Spinal cord (tissue), 10 donors: ENCODE results near the gene SOX3. TPM values are rescaled to one million over a fixed set of nuclear protein-coding genes. Genes with fewer than 3 reads are reported as not detected.

Experiments used
- DNase-seq, 6 donors: peaks; one replicate each; pipeline versions ENCODE4 v3.0.0 to v3.0.0-alpha.2; 2013 to 2015; ENCODE audit warnings: low spot score in 6 of 6, low read depth in 4 of 6
- H3K27ac ChIP-seq: one replicate; pipeline ENCODE4 v1.5.1; 2013; ENCODE audit warnings: low read depth, low read length, control low read depth
- H3K27me3 ChIP-seq: one replicate; pipeline ENCODE4 v1.6.1; 2013; ENCODE audit warnings: low read length; ENCODE audit not compliant: control insufficient read depth, insufficient read depth
- H3K36me3 ChIP-seq: one replicate; pipeline ENCODE4 v1.6.1; 2013; ENCODE audit warnings: low read length; ENCODE audit not compliant: control insufficient read depth, insufficient read depth
- H3K4me1 ChIP-seq: one replicate; pipeline ENCODE4 v1.6.1; 2013; ENCODE audit warnings: low read length; ENCODE audit not compliant: control insufficient read depth, insufficient read depth
- H3K4me3 ChIP-seq: one replicate; pipeline ENCODE4 v1.5.1; 2013; ENCODE audit warnings: low read depth, low read length, control low read depth
- H3K9me3 ChIP-seq: one replicate; pipeline ENCODE4 v1.6.1; 2013; ENCODE audit warnings: low read length; ENCODE audit not compliant: control insufficient read depth, insufficient read depth
- whole genome bisulfite sequencing: methylation state at CpG from one replicate; pipeline ENCODE4 v1.1.5; 2013; ENCODE audit warnings: missing lambda C conversion rate; ENCODE audit not compliant: insufficient coverage; 5-methylcytosine and 5-hydroxymethylcytosine counted together
- polyA plus RNA-seq, 2 donors: library from polyadenylated mRNA; unstranded; fragments of 120-200 nt; gene quantifications; one replicate each; pipeline ENCODE4 v1.2.1, GENCODE V29; 2013; ENCODE audit not compliant: insufficient read length in 2 of 2
- total RNA-seq, 2 donors: library from RNA; depleted of rRNA in 1 of 2; stranded (reverse); fragments of 120-200 nt in 1 of 2; fragments of >200 nt in 1 of 2; gene quantifications; one replicate each; pipeline versions ENCODE4 v1.2.3 to v1.2.4, GENCODE V29; 2013 to 2014
- donor health status: healthy.

The SOX3 gene
- total and polyA plus RNA-seq, 4 donors: 2.1 to 4.5 (median 3.4) TPM

DNA sequence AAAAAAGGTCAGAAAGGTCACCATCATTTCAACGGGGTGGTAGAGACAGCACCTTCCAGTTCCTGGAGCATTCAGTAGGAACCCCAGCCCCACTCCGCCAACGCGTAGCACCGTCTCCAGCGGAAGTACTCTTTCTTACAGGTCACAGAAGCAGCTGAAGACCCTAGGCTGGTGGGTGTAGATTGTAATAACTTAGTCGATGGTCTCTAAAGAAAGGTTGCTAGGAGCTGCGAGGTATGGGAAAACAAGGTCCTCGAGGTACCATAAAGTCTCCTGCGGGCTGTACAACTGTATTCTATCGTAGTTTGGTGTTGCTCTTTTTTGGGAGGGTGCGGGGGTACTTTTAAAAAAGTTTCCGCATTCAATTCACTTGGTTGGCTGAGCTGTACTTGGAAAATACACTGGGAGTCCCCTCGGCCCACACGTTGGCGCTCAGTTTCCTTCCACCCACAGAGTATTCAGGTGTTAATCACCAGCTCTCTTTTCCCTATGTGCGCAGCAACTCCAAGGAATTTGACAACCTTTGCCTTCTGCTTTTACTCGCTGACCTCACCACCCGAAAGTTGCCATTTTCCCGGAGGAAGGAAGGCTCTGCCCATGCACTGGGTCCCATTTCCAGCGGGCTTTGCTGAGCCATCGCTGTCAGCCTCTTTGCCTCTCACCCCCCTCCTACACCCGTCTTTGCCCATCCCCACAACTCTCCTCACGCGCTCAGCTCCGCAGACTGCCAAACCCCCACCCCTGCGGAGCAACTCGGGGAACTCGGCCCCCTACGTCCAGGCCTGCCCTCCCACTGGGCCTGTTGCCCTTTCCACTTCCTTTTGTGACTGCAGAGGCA is 4.8 kb upstream of the SOX3 start:
- Histone ChIP-seq H3K27ac (no peak overlapping the region), H3K4me1 (peaks cover 41% of the 10 kb centered on the region), H3K27me3 (peaks cover 78% of the 10 kb centered on the region), H3K9me3 (no peaks in the 10 kb centered on the region), H3K4me3 (no peak overlapping the region), H3K36me3 (no peaks in the 10 kb centered on the region)
- DNase-seq: no peak
- WGBS: 39% methylated on average over 26 of the region's 30 CpGs

DNA sequence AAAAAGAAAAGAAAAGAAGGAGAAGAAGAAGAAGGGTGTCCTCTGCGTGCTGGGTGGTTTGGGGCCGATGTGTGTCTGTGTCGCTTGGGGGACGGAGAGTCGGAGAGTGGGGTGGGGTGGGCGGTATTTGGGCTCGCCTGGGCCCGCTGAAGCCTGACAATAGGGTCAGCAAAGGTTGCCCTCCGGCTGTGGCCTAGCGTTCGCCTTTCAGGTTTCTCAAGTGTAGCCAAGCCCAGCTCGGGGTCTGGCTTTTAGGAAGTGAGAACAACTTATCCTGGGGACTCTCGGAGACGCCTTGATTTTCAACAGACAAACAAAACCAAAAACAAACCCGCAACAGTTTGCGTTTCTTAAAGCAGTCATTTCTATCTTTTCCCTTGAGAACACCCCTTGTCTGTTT is 4.1 kb upstream of the SOX3 start:
- Histone ChIP-seq H3K27ac (no peak overlapping the region), H3K4me1 (peaks cover 45% of the 10 kb centered on the region), H3K36me3 (no peaks in the 10 kb centered on the region), H3K9me3 (no peaks in the 10 kb centered on the region), H3K27me3 (peaks cover 82% of the 10 kb centered on the region), H3K4me3 (no peak overlapping the region)
- 53% methylated on average over 14 of the region's 16 CpGs for WGBS
- DNase-seq: no peak

DNA sequence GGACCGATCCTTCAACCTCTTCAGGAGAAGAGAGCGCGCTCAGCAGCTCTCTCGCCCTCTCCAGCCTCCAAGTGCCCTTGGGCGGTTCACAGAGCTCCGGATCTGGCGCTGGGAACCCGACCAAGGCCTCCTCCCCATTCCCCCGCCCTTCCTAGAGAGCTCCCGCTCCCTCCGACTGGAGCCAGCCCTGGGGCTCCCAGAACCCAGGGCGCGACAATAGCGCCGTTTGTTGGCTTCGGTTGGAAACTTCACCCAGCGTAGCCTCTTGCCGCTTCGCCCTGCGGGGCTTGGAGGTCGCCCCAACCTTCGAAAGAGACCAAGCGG is 3.1 kb upstream of the SOX3 start:
- no peaks in the 10 kb centered on the region for H3K36me3 ChIP-seq
- DNase-seq: peak in 2 of 6 donors; percentile 70 to 82
- H3K27me3 ChIP-seq: peaks cover 81% of the 10 kb centered on the region
- no peaks in the 10 kb centered on the region for H3K9me3 ChIP-seq
- H3K27ac ChIP-seq: no peak overlapping the region
- WGBS: 8% methylated on average over 23 of the region's 23 CpGs
- H3K4me1 ChIP-seq: peaks cover 48% of the 10 kb centered on the region
- peak overlapping the region; percentile 40 for H3K4me3 ChIP-seq

DNA sequence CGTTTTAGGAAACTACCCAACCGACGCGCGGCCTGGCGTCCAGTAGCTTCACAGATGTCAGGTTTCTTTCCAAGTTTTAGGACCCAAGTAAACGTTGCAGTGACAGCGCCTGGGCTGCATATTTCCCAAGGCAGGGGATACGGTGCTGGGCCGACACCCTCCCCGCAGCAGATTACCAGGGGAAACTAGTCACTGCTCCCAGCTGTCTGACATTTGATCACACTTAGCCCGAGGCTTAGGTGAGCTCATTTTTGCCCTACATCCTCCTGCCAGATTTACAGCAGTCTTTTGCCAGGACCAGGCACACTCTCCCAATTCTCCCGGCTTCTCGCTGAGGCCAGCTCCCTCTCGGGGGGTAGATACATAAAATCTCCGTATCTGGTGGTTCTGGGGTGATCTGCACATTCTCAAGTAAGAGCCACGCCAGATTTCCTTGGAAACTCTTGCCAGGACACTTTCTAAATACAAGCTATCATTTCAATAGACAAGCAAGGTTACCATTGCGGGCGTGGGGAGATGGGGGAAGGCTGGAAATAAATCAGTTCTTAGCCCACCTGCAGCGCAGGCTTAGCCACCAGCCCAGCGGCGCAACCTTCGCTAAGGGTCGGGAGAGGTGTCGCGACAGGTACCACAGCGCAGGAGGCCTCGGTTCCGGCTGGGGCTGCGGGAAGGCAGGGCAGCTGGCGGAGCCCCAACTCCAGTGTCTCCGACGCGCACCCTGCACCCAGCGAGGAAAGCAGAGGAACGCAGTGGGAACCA is 2.5 kb upstream of the SOX3 start:
- peaks cover 49% of the 10 kb centered on the region for H3K4me1 ChIP-seq
- no peaks in the 10 kb centered on the region for H3K36me3 ChIP-seq
- peaks cover 86% of the 10 kb centered on the region for H3K27me3 ChIP-seq
- no peaks in the 10 kb centered on the region for H3K9me3 ChIP-seq
- no peak overlapping the region for H3K27ac ChIP-seq
- WGBS: 16% methylated on average over 31 of the region's 36 CpGs
- DNase-seq: peak in 2 of 6 donors; percentile 2 to 32
- H3K4me3 ChIP-seq: peak overlapping the region; percentile 40

DNA sequence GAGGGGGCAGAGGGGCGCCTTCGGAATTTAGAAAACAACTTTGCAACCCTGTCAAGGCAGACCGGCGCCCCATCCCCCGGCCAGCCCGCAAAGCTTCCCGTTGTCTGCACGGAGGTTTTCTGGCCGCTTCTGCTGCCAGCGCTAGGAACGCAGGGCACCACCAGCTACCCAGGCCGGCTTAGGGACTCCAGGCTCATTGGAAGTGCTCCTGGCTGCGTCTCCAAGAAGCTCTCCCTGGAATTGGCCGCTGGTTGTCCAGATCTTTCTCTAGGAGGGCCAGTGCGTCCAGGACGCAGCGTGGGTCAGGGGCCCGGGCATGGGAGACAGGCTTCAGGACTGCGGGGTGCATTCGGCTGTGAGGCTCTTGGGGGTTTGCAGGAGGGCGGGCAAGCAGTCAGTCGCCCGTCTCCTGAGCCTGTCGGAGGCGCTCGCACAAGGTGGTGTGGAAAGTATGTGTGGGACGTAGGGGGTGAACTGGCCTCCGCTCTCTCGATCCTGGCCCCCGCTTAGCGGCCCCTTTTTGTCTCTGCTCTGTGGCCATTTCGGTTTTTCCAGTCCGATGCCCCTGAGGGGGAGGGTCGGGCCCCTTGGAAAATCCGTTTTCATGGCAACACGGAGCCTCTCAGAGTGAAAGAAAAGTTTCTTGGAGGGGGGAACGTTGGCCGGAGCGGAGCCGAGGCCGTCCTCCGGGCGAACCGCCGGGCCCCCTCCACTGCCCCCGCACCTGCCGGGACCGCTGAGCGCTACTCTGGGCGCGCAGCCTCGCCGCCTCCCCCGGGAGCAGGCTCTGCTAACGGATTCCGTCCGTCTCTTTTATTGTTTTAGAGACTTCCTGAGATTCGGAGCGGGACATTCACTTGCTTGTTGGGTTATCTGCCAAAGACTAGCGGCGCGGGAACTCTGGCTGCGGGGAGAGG is 810 bp upstream of the SOX3 start:
- Histone ChIP-seq H3K4me1 (peaks cover 43% of the 10 kb centered on the region), H3K27me3 (peaks cover 90% of the 10 kb centered on the region), H3K9me3 (no peaks in the 10 kb centered on the region), H3K4me3 (peak overlapping the region; percentile 33), H3K27ac (no peak overlapping the region), H3K36me3 (no peaks in the 10 kb centered on the region)
- 17% methylated on average over 61 of the region's 63 CpGs for WGBS
- DNase-seq: peak in 2 of 6 donors; percentile 13 to 45

DNA sequence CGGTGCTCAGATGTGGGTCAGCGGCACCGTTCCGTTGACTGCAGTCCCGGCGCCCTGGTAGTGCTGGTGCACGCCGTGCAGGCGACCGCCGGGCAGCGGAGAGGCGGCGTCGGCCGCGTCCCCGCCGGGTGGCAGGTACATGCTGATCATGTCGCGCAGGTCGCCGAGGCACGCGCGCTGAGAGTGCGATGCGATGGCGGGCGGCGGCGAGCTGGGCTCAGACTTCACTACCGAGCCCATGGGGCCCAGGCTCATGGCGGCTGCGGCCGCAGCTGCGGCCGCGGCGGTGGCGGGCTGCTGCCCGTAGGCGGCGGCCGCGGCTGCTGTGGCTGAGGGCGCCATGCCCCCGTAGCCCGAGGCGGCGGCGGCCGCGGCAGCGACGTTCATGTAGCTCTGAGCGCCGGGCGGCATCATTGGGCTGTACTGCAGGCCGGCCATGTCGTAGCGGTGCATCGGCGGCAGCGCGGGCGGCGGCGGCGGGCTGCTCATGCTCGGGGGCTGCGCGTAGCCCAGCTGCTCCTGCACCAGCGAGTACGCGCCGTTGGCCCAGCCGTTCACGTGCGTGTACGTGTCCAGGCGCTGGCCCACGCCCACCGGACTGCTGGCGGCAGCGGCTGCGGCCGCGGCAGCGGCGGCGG is 1.0 kb downstream of the SOX3 start:
- Histone ChIP-seq H3K27ac (no peak overlapping the region), H3K27me3 (peaks cover 80% of the 10 kb centered on the region), H3K4me3 (no peak overlapping the region), H3K4me1 (peaks cover 43% of the 10 kb centered on the region), H3K9me3 (no peaks in the 10 kb centered on the region), H3K36me3 (no peaks in the 10 kb centered on the region)
- DNase-seq: peak in 2 of 6 donors; percentile 67 to 73
- 16% methylated on average over 92 of the region's 92 CpGs for WGBS

DNA sequence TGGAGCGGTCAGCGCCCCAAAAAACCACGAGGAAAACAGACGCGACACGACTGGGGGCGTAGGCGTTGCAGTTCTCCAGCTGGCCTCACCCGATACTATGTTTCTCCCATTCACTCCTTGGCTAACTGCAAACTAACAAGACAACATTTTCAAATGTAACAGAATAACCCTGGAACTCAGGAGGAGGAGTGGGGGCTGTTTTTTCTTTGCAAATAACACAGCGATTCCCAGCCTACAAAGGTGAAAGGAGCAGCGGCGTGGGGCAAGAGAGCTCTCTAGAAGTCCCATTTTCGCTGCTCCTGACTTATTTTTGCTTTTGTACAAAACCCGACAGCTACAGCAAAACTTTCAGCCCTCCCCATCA is 1.6 kb downstream of the SOX3 start:
- Histone ChIP-seq H3K4me1 (peaks cover 42% of the 10 kb centered on the region), H3K4me3 (peak overlapping the region; percentile 45), H3K9me3 (no peaks in the 10 kb centered on the region), H3K27me3 (peaks cover 75% of the 10 kb centered on the region), H3K27ac (no peak overlapping the region), H3K36me3 (no peaks in the 10 kb centered on the region)
- WGBS: 15% methylated on average over 8 of the region's 14 CpGs
- DNase-seq: peak in 2 of 6 donors; percentile 16 to 30

DNA sequence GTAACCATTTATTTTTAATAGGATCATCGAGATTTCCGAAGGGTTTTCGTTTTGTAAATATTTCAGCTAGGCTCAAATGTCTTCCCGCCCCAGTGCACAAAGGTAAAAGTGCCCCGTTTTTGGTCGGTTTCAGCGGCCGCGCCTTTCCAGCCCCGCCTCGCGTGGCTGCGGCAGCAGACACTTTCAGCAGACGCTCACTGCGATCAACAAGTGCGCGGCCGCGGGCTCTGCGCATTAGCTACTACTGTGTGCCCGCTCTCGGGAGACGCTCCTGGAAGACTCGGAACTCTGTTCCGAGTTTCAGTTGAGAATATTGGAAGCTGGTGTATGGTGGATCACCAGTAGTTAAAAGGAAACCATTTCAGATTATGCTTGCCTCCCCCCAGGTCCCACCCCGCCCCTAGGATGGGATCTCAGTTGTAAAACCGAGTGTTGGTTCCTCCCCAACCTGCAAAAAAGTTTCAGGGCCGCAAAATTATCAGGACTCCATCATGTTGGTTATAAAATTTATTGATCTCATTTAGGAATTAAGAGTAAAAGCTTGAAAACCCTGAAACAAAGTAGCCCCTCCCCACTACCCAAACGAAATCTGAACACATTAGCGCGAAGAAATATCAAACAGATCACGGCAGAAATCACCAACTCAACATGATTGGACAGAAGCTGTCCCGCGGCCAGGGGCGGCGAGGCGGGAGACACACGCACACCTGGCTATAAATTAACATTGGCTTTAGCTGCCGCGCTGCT is 2.2 kb downstream of the SOX3 start:
- 22% methylated on average over 32 of the region's 40 CpGs for WGBS
- DNase-seq: peak in 2 of 6 donors; percentile 39 to 50
- peaks cover 72% of the 10 kb centered on the region for H3K27me3 ChIP-seq
- H3K27ac ChIP-seq: no peak overlapping the region
- H3K4me1 ChIP-seq: peaks cover 36% of the 10 kb centered on the region
- H3K9me3 ChIP-seq: no peaks in the 10 kb centered on the region
- H3K36me3 ChIP-seq: no peaks in the 10 kb centered on the region
- H3K4me3 ChIP-seq: peak overlapping the region; percentile 45
